HG02759 (cell line): Measurements from ENCODE around the gene CAPG.
"Not testable (repeated sequence)": the region's sequence is repeated elsewhere in the genome, so short reads cannot be mapped to it uniquely, and the experiment has no call there.

ENCODE experiments used
- ATAC-seq: cut with Tn5 transposase; IDR thresholded peaks from one replicate; pipeline ENCODE4 v1.9.1; 2021; ENCODE audit warnings: mild to moderate bottlenecking, moderate library complexity; ENCODE audit not compliant: unreplicated experiment

Gene CAPG

GRCh38 chr2:85398426-85399182, 11.6 kb downstream of the CAPG start:
- no peak for ATAC-seq

GRCh38 chr2:85397925-85398331, 12.2 kb downstream of the CAPG start:
- ATAC-seq: no peak

- no peak for ATAC-seq
Measured at GRCh38 chr2:85396531-85397470, 13.4 kb downstream of the CAPG start.

- ATAC-seq: no peak
Measured at GRCh38 chr2:85395912-85396475, 14.2 kb downstream of the CAPG start.

- no peak for ATAC-seq
Measured at GRCh38 chr2:85394976-85395375, 15.2 kb downstream of the CAPG start.

GRCh38 chr2:85394261-85394681, 15.9 kb downstream of the CAPG start:
- no peak for ATAC-seq

- no peak for ATAC-seq
Measured at GRCh38 chr2:85393836-85394235, 16.3 kb downstream of the CAPG start.

- peak; percentile 33 for ATAC-seq
Measured at GRCh38 chr2:85390941-85391669, 19.1 kb downstream of the CAPG start.

GRCh38 chr2:85388878-85389538, 21.2 kb downstream of the CAPG start:
- no peak for ATAC-seq

GRCh38 chr2:85387754-85388153, 22.4 kb downstream of the CAPG start:
- ATAC-seq: no peak

- no peak for ATAC-seq
Measured at GRCh38 chr2:85385746-85386145, 24.4 kb downstream of the CAPG start.

- ATAC-seq: no peak
Measured at GRCh38 chr2:85383850-85384249, 26.3 kb downstream of the CAPG start.

GRCh38 chr2:85383151-85383550, 27.0 kb downstream of the CAPG start:
- ATAC-seq: not testable (repeated sequence)

- ATAC-seq: no peak
Measured at GRCh38 chr2:85380048-85380447, 30.1 kb downstream of the CAPG start.

- ATAC-seq: no peak
Measured at GRCh38 chr2:85378257-85378656, 31.9 kb downstream of the CAPG start.

GRCh38 chr2:85377083-85377482, 33.1 kb downstream of the CAPG start:
- ATAC-seq: no peak

GRCh38 chr2:85376291-85377065, 33.7 kb downstream of the CAPG start:
- ATAC-seq: no peak

GRCh38 chr2:85371045-85371444, 39.1 kb downstream of the CAPG start:
- ATAC-seq: no peak

- no peak for ATAC-seq
Measured at GRCh38 chr2:85369500-85369899, 40.7 kb downstream of the CAPG start.

- ATAC-seq: no peak
Measured at GRCh38 chr2:85368921-85369320, 41.2 kb downstream of the CAPG start.
